ENCODE results near the gene ACKR2.
"Not testable (repeated sequence)": the region's sequence is repeated elsewhere in the genome, so short reads cannot be mapped to it uniquely, and the experiment has no call there.

The ACKR2 gene

DNA sequence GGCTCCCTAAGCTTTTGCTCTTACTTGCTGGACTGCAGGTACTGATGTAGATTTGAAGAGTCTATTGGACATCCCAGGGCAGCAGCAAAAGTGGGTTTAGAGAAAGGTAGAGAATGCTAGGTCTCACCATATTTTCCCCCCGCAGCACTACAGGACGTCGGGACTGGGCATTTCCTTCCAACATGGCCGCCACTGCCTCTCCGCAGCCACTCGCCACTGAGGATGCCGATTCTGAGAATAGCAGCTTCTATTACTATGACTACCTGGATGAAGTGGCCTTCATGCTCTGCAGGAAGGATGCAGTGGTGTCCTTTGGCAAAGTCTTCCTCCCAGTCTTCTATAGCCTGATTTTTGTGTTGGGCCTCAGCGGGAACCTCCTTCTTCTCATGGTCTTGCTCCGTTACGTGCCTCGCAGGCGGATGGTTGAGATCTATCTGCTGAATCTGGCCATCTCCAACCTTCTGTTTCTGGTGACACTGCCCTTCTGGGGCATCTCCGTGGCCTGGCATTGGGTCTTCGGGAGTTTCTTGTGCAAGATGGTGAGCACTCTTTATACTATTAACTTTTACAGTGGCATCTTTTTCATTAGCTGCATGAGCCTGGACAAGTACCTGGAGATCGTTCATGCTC lies 55.2 kb downstream of the ACKR2 start:
- no peak for DNase-seq

DNA sequence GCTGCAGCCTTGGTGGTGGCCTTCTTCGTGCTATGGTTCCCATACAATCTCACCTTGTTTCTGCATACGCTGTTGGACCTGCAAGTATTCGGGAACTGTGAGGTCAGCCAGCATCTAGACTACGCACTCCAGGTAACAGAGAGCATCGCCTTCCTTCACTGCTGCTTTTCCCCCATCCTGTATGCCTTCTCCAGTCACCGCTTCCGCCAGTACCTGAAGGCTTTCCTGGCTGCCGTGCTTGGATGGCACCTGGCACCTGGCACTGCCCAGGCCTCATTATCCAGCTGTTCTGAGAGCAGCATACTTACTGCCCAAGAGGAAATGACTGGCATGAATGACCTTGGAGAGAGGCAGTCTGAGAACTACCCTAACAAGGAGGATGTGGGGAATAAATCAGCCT lies 56.0 kb downstream of the ACKR2 start:
- DNase-seq = no peak

DNA sequence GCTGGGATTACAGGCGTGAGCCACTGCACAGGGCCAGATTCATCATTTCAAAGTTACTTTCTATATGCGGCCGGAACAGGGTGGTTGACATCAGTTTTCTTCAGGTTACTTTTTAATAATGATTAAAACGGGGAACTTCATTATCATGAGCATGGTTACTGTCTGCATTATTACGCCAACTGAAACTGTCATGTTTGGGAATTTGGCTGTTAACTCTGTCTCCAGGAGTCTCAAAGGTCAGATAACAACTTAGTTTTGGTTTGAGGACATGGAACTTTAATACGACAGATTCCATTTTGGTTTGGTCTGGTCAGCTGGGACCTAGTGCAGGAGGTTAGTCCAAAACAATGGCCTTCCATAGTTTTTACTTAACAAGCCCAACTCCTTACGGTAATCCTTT lies 57.9 kb downstream of the ACKR2 start:
- no peak for DNase-seq

DNA sequence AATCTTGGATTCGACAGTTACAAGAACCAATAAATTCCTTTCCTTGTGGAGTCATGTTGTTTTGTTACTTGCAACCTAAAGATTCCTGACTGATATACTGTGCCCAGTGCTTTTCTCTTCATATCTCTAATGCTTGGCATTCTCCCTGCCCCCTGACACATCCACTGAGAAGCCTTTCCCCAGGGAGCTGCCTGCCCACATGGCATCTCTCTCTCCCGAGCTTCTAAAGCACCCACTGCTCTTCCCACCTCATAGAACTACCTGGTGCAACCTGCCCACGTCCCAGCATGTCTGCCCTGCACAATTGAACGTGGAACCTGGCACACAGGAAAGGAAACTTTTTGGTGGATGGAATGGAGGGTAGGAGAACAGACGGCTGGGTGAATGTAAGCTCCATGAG lies 59.6 kb downstream of the ACKR2 start:
- DNase-seq = no peak

DNA sequence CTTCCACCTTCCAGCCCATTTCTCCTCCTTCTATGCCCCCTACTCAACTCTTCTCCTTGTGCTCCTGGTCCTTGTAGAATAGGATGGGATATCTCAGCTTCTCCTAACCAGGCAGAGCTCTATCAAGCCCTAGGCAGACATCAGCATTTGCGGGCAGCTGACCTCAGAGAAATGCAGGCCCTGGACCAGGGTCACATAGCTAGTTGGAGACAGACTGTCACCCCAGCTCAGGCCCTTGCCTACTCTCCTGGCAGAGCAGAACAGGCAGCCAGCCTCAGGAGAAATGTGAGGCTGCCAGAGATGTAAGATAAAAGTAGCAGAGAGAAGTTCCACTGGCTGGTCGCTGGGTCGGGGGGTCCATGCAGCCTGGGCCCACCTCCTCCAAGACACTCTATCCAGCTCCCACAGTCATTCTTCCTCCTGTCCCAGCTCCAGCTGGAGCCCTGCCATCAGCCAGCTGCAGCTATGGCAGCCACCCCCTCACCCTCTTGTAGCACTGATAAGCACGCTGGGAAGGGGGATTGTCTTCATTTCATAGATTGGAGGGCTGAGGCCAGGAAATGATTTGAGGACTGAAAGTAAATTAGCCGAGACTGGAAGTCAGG lies 62.4 kb downstream of the ACKR2 start:
- DNase-seq = no peak

DNA sequence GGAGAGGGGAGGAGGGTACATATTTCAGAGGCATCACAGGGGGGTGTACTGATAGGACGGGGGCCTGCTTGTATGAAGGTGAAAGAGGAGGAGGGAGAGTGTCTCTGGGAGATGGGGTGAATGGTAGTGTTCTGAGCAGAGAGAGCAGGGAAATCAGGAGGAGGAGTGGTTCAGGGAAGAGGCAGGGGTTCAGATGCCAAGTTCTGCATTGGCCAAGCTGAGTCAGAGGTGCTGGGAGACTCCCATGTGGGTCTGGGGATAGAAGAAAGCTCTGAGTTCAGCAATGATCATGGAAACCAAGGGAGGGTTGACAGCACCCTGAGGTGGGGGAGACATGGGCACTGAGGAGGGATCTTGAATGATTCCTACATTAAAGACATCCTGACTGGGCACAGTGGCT lies 63.5 kb downstream of the ACKR2 start:
- DNase-seq = no peak

DNA sequence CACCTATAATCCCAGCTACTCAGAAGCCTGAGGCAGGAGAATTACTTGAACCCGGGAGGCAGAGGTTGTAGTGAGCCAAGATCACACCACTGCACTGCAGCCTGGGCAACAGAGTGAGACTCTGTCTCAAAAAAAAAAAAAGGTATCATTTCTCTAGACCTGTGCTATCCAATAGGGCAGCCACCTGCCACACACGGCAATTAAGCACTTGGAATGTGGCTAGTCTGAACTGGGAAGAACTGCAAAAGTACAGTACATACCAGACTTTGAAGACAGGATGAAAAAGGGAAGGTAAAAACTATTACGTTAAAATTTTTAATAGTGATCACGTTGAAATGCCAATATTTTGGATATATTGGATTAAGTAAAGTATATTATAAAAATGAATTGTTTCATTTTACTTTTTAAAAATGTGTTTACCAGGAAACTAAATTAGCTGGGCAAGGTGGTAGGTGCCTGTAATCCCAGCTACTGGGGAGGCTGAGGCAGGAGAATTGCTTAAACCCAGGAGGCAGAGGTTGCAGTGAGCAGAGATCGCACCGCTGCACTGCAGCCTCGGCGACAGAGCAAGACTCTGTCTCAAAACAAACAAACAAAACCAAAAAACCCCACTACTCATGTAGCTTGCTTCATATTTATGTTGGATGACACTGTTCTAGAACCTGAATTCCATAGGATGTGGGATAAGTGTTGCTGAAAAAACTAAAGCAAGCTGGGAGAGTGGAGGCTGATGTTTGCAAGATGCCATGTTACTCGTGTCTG lies 64.2 kb downstream of the ACKR2 start:
- DNase-seq = no peak

DNA sequence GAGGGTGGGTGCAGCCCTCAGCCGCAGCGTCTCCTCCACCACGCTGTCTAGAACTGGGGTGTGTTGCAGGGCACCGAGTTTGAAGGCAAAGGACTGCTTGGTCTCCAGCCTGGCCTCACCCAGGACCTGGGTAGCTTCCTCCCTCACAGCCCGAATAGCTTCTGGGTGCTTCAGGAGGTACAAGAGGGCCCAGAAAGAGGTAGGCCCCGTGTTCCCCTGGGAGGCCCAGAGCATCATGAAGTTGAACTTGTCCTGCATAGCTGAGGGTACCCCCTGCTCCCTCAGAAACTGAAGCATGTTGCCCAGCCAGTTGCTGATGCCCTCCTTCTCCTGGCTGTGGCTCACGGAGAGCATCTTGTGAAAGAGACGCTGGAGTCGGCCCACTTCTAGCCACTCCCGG lies 65.5 kb downstream of the ACKR2 start:
- DNase-seq = no peak

DNA sequence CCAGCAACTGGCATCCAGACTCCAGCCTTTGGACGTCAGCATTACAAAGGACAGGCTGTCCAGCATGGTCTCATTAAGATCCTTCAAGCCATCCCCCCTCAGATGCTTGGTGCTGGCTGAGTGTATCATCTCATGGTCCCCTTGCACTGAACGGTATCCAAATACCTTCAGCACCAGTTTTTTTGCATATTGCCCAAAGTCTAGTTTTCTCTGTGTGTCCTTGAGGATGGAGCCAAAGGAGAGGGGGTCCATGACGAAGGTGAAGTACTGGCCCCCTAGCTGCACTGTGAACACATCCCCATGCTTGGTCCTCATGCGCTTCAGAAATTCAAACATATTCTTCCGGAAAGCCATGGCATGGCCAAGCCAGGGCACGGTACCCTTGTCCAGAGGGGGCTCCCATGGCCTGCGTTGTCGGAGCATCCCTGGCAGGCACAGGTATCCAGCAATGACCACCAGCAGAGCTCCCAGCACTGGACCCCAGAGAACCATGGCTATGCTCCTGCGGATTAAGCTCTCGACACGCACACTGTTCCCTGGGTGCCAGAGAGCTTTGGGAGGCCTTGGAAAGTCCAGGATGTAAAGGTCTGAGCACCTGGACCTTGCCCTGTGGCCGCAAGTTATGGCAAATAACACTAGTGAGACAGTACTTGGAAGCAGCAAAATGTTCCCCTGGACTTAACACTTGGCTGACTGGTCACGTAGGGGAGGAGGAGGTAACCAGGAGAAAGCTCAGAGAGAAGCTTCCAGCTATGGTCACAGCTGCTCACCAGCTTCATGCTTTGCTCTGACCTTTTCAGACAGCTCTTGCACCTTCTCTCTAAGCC lies 66.3 kb downstream of the ACKR2 start, which contains the start of gene CYP8B1:
Gene CYP8B1, minus strand, starts transcription at position 555 of the 827 bp plus-strand sequence. Its CDS starts 63 bp downstream, at position 492.
- no peak for DNase-seq

DNA sequence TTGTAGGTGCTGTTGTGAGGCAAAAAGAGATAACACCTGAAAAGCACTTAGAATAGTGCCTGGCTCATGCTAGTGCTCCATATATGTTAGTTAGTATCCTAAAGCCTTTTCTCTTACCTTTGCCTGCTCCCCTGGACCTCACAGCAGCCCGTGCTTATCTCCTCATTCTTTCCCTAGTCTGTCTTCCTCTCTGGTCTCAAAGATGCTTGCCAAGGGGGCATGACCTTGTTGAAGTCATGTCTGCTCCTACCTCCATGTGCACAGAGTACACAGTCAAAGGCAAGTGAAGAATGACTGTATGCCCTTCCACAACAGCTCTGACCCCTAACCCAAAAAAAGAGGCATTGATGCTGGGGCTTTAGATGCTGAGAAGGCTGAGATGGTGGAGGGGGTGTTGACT lies 67.2 kb downstream of the ACKR2 start:
- DNase-seq = no peak

DNA sequence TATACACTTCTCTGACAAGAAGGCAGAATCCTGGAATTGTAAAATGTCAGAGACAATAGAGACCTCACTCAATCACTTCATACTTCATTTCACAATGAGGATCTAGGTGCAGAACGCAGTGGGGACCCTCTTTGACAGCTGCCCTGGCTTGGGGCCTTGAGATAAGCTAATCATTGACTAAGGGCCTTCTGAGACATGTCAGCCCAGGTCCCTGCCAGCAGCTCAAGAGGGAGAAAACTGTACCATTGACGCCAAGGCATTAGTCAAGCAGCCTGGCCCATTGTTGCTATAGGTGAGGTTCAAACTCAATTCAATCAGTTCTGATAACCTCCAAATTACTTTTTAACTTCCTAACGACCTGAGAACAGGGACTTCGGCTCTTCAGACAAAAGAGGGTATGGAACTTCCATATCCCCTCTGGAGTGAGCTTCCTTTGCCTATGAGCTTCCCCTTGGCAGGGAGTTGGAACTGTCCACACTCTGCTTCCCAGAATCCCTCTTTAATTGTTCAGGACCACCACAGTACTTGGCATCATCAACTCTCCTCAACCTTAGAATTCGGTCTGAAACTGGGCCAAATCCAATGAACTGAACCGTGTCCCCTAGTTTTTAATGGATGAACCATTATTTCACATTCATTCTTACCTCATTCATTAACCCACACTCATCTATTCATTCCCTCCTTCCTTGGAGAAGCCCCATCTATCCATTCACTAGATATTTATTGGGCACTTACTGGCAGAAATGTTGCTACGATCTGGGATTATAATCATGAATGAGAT lies 67.9 kb downstream of the ACKR2 start:
- no peak for DNase-seq

DNA sequence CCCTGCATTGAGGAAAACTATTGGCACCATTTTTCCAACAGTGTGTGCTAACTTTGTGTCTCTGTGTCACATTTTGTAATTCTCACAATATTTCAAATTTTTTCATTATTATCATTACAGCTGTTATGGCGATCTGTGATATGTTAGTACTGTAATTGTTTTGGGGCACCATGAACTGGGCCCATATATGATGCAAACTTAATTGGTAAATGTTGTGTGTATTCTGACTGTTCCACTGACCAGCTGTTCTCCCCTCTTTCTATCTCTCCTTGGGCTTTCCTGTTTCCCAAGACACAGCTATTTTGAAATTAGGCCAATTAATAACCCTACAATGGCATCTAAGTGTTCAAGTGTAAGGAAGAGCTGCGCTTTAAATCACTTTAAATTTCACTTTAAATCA lies 68.6 kb downstream of the ACKR2 start:
- no peak for DNase-seq

DNA sequence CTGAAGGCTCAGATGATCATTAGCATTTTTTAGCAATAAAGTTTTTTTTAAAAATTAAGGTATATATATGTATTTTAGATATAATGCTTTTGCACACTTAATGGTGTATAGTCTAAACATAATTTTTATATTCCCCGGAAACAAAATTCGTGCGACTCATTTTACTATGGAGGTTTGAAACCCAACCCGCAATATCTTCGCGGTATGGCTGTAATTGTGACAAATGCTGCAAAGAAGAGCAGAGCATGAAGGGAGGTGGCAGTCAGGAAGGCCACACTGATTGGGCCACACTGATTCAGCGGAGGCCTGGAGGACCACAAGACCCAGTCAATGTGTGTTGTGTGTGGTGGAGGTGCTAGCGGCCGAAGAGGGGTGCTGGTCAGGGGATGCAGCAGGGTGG lies 70.9 kb downstream of the ACKR2 start:
- DNase-seq = no peak

DNA sequence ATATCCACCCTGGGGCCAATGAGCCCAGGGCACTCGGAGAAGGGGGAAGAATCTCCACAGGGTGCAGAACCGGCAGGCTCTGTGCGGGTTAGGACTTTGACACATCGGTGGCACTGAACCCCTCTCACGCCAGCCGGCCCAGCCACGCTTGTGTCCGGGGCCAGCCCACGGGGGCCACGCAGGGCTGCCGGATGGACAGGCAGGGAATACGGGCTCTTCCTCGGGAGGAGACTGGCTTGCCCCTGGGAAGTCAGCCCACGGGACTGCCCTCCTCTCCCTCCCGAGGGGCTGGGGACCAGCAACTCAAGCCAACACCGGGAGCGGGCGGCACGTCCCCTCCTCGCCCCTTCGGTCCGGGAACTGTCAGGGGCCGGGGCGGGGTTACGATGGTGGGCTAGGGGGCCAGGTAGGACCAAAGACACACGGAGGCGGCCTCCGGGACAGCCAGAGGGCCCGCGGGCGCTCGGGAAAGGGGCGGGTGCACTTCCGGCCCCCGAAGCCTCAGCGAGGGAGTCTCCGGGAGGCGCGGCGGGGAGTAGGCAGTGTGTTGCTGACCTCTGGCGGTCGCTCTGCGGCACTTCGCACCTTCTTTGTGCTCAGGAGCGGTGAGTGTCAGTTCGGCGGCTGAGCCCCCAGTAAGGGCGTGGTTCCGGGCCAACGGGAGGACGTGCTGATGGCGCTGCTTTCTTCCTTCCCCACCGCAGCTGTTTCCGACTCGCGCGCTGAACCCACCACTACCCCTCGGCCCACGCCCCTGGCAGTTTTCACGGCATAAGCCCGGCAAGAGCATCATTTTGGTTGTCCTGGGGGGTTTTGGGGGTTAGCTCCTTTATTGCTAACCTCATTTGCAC lies 71.6 kb downstream of the ACKR2 start:
- peak; percentile 77 for DNase-seq

DNA sequence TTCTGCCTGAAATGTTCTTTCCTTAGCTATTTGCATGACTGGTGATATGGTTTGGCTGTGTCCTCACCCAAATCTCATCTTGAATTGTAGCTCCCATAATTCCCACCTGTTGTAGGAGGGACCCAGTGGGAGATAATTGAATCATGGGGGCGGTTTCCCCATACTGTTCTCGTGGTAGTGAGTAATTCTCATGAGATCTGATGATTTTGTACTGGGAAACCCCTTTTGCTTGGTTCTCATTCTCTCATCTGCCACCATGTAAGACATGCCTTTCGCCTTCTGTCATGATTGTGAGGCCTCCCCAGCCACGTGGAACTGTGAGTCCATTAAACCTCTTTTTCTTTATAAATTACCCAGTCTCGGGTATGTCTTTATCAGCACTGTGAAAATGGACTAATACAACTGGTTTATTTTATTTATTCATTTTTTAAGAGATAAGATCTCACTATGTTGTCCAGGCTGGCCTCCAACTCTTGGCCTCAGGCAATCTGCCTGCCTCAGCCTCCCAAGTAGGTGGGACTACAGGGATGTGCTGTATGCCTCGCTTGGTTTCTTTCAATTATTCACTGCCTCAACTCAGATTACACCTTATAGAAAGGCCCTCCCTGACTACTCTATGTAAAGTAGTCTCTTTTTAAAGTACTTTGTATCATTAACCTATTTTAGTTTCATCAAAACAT lies 74.1 kb downstream of the ACKR2 start:
- DNase-seq = not testable (repeated sequence)

DNA sequence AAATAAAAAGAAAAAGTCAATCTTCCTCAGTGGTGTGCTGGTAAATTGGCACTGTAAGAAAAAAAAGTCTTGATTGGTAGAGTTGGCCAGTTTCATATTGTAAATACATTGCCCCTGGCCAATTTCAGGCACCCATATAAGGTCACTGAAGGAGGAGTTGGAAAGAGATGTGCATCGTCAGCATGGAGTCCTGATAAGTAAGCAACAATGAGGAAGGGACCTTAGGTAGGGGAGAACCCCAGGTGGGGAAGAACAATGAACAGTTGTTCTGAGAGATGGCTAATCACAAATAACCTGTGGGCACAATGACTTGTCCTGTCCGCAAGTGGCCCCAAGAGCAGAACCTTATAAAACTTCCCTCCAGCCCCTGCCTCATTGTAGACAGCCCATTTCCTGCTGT lies 75.1 kb downstream of the ACKR2 start:
- no peak for DNase-seq

DNA sequence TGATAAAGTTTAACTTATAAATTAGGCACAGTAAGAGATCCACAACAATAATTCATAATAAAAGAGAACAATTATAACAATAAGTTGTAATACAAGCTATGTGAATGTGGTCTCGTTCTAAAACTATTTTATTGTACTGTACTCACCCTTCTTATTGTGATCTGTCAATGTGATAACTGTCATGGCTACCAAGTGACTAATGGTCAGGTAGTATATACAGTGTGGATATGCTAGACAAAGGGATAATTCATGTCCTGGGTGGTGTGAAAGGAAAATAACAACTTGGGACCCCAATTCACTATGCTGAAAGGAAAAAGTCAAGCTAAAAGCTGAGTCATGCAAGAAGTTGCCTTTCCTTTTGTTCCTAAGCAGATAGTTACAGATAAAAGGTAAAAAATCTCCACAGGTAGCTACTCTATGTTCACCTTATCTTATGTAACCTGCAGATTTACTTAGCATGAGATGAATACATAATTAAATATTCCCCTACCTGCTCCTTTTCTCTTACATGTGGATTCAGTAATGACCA lies 77.1 kb downstream of the ACKR2 start:
- DNase-seq = peak; percentile 5

DNA sequence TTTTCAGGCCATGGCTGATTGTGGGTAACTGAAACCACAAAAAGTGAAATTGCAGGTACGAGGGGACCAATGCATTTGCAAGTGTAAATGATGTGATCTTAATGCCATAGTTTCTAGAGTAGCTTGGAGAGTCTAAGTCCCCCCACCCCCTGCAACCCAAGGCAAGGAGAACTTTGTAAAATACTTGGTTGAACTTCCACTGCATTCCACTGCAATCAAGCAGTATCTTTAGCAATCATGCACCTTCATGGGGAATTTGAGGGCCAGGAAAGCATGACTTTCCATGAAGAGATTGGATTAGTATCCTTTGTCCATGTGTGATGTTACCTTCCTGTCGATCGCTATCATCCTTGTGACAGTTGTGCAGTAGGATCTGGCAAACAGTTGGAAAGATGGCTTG lies 77.8 kb downstream of the ACKR2 start:
- DNase-seq = no peak

DNA sequence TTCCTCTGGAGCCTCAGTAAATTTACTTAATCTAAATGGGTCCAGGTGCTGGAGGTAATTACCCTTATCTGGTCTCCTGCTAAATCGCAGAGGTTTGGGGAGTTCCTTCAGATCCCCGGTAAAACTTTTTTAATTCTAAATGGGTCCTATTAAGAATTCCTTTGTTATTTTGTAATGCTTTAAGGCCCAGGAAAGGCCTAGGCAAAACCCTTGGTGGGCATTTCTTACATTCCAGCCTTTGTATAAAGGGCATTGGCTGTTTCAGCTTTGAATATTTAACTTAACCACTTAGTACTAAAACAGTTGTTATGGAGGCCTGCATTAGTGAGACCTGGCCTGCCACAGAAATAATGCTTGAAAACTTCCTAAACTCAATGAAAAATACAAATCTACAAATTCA lies 81.8 kb downstream of the ACKR2 start:
- DNase-seq = no peak

DNA sequence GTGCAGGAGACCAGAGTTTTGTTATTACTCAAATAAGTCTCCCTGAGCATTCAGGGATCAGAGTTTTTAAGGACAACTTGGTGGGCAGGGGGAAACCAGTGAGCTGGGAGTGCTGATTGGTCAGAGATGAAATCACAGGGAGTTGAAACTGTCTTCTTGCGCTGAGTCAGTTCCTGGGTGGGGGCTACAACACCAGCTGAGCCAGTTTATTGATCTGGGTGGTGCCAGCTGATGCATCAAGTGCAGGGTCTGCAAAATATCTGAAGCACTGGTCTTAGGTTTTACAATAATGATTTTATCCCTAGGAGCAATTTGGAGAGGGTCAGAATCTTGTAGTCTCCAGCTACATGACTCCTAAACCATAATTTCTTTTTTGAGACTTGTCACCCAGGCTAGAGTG lies 82.9 kb downstream of the ACKR2 start:
- DNase-seq = no peak

DNA sequence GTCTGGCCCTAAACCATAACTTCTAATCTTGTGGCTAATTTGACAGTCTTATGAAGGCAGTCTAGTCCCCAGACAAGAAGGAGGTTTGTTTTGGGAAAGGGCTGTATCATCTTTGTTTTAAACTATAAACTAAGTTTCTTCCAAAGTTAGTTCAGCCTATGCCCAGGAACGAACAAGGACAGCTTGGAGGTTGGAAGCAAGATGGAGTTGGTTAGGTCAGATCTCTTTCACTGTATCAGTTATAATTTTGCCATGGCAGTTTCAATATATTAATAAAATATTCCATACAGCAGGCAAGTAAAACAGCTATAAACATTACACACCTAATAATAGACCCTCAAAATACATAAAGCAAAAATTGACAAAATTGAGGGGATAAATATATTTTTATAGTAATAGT lies 83.6 kb downstream of the ACKR2 start:
- DNase-seq = no peak
